HG02870 (cell line): ENCODE measurements around the gene NR3C2.

ENCODE experiments used
- ATAC-seq: cut with Tn5 transposase; IDR thresholded peaks from one replicate; pipeline ENCODE4 v1.9.1; 2021; ENCODE audit warnings: mild to moderate bottlenecking, moderate library complexity; ENCODE audit not compliant: unreplicated experiment

Gene NR3C2

GRCh38 chr4:148266921-148267320 lies 175.3 kb downstream of the NR3C2 start:
- ATAC-seq, result no peak

- ATAC-seq, result no peak
Observed at GRCh38 chr4:148266240-148266639, 176.0 kb downstream of the NR3C2 start.

GRCh38 chr4:148265627-148266026 lies 176.6 kb downstream of the NR3C2 start:
- no peak for ATAC-seq

GRCh38 chr4:148263802-148264201 lies 178.4 kb downstream of the NR3C2 start:
- no peak for ATAC-seq

- ATAC-seq, result no peak
Observed at GRCh38 chr4:148263127-148263526, 179.1 kb downstream of the NR3C2 start.

- no peak for ATAC-seq
Observed at GRCh38 chr4:148261848-148262247, 180.4 kb downstream of the NR3C2 start.

- no peak for ATAC-seq
Observed at GRCh38 chr4:148259841-148260240, 182.4 kb downstream of the NR3C2 start.

GRCh38 chr4:148258535-148258934 lies 183.7 kb downstream of the NR3C2 start:
- ATAC-seq, result no peak

- ATAC-seq, result no peak
Observed at GRCh38 chr4:148255344-148255720, 186.9 kb downstream of the NR3C2 start.

GRCh38 chr4:148254621-148255343 lies 187.4 kb downstream of the NR3C2 start:
- no peak for ATAC-seq

- no peak for ATAC-seq
Observed at GRCh38 chr4:148253768-148254167, 188.4 kb downstream of the NR3C2 start.

- no peak for ATAC-seq
Observed at GRCh38 chr4:148248824-148249223, 193.4 kb downstream of the NR3C2 start.

- no peak for ATAC-seq
Observed at GRCh38 chr4:148245015-148245414, 197.2 kb downstream of the NR3C2 start.

- no peak for ATAC-seq
Observed at GRCh38 chr4:148243837-148244236, 198.4 kb downstream of the NR3C2 start.

- ATAC-seq, result no peak
Observed at GRCh38 chr4:148240241-148240640, 202.0 kb downstream of the NR3C2 start.

- ATAC-seq, result no peak
Observed at GRCh38 chr4:148239494-148239985, 202.7 kb downstream of the NR3C2 start.

- no peak for ATAC-seq
Observed at GRCh38 chr4:148238811-148239493, 203.3 kb downstream of the NR3C2 start.

GRCh38 chr4:148238086-148238485 lies 204.1 kb downstream of the NR3C2 start:
- no peak for ATAC-seq

- ATAC-seq, result no peak
Observed at GRCh38 chr4:148235809-148236208, 206.4 kb downstream of the NR3C2 start.

GRCh38 chr4:148229798-148230197 lies 212.4 kb downstream of the NR3C2 start:
- no peak for ATAC-seq

GRCh38 chr4:148229028-148229427 lies 213.2 kb downstream of the NR3C2 start:
- no peak for ATAC-seq

- ATAC-seq, result no peak
Observed at GRCh38 chr4:148227147-148227546, 215.1 kb downstream of the NR3C2 start.
